HepG2 (cell line): Measurements from ENCODE around the gene DISP2. TPM values are rescaled to one million over a fixed set of nuclear protein-coding genes. Genes with fewer than 3 reads are reported as not detected.
A peak's percentile ranks its signal among the peaks of the same experiment; 100 is the strongest.

Experiments used
- AKNA ChIP-seq: sonication (generic); formaldehyde crosslinking; IDR thresholded peaks from 2 replicates; pipeline ENCODE4 v1.4.0; 2020; ENCODE audit warnings: missing genetic modification reagents, borderline replicate concordance
- ATF7 ChIP-seq, 2 experiments: fragments of 450-650 bp in 1 of 2; sonication (generic) in 1 of 2; formaldehyde crosslinking in 1 of 2; IDR thresholded peaks; 2 replicates each; pipeline versions ENCODE4 v1.4.0 to v1.6.1; 2016 to 2020; ENCODE audit warnings: antibody characterized with exemption in 1 of 2, mild to moderate bottlenecking in 1 of 2, missing genetic modification reagents in 1 of 2
- GATAD1 ChIP-seq: IDR thresholded peaks from 2 replicates; pipeline ENCODE4 v1.6.1; 2016; ENCODE audit warnings: missing genetic modification reagents, missing compliant biosample characterization
- MLLT10 ChIP-seq: sonication (generic); formaldehyde crosslinking; IDR thresholded peaks from 2 replicates; pipeline ENCODE4 v1.4.0; 2020; ENCODE audit warnings: missing genetic modification reagents
- MXD4 ChIP-seq: IDR thresholded peaks from 2 replicates; pipeline ENCODE4 v1.6.1; 2016; ENCODE audit warnings: mild to moderate bottlenecking, missing biosample characterization, missing genetic modification reagents
- NCOA2 ChIP-seq: sonication (generic); formaldehyde crosslinking; IDR thresholded peaks from 2 replicates; pipeline ENCODE4 v1.8.0; 2022; ENCODE audit warnings: inconsistent platforms
- NFE2 ChIP-seq: sonication (generic); formaldehyde crosslinking; IDR thresholded peaks from 2 replicates; pipeline ENCODE4 v1.4.0; 2020; ENCODE audit warnings: missing genetic modification reagents
- RFX1 ChIP-seq: fragments of 450-650 bp; IDR thresholded peaks from 2 replicates; pipeline ENCODE4 v1.6.1; 2017
- SIN3A ChIP-seq: IDR thresholded peaks from 2 replicates; pipeline ENCODE4 v1.6.1; 2011; ENCODE audit warnings: low read depth, mild to moderate bottlenecking, control low read depth, low read length, borderline replicate concordance
- SRSF9 ChIP-seq: fragments of 200-400 bp; formaldehyde crosslinking; IDR thresholded peaks from 2 replicates; pipeline ENCODE4 v1.6.1; 2018; ENCODE audit warnings: borderline replicate concordance, mild to moderate bottlenecking, low read depth, low read length; ENCODE audit not compliant: insufficient read depth, poor library complexity, severe bottlenecking
- YEATS4 ChIP-seq: sonication (generic); formaldehyde crosslinking; IDR thresholded peaks from 2 replicates; pipeline ENCODE4 v1.4.0; 2020; ENCODE audit warnings: missing genetic modification reagents, borderline replicate concordance
- ZBTB20 ChIP-seq: sonication (generic); formaldehyde crosslinking; IDR thresholded peaks from 2 replicates; pipeline ENCODE4 v1.8.1; 2023; ENCODE audit warnings: missing genetic modification reagents, low read depth, mild to moderate bottlenecking, borderline replicate concordance
- ZFX ChIP-seq: sonication (generic); formaldehyde crosslinking; IDR thresholded peaks from 2 replicates; pipeline ENCODE4 v1.4.0; 2020; ENCODE audit warnings: mild to moderate bottlenecking, low read depth, missing genetic modification reagents, moderate library complexity
- ZNF503 ChIP-seq: sonication (generic); formaldehyde crosslinking; IDR thresholded peaks from 2 replicates; pipeline ENCODE4 v1.4.0; 2020; ENCODE audit warnings: missing genetic modification reagents
- ZNF556 ChIP-seq: sonication (generic); formaldehyde crosslinking; IDR thresholded peaks from 2 replicates; pipeline ENCODE4 v1.4.0; 2020; ENCODE audit warnings: mild to moderate bottlenecking, missing genetic modification reagents, borderline replicate concordance
- ZNF607 ChIP-seq: sonication (generic); formaldehyde crosslinking; IDR thresholded peaks from 2 replicates; pipeline ENCODE4 v1.5.1; 2020; ENCODE audit warnings: missing genetic modification reagents, mild to moderate bottlenecking, borderline replicate concordance
- ZNF674 ChIP-seq: sonication (generic); formaldehyde crosslinking; IDR thresholded peaks from 2 replicates; pipeline ENCODE4 v1.5.0; 2020; ENCODE audit warnings: low read depth, mild to moderate bottlenecking, missing genetic modification reagents
- polyA plus RNA-seq, 8 experiments: library from polyadenylated mRNA; depleted of rRNA in 3 of 8; stranded (reverse) in 7 of 8; unstranded in 1 of 8; fragments of >200 nt; fragmentation: Illumina TruSeq in 4 of 8; extraction: Trizol in 4 of 8; gene quantifications; 2 replicates each; pipeline versions ENCODE4 v1.2.1 to v1.2.3, GENCODE V29; 2011 to 2016; ENCODE audit warnings: low read depth in 4 of 8, missing spikeins in 1 of 8, mixed read lengths in 1 of 8; ENCODE audit not compliant: insufficient read depth in 1 of 8
- total RNA-seq, 5 experiments: library from RNA; depleted of rRNA; stranded (reverse); fragments of >200 nt; fragmentation: Illumina TruSeq; extraction: Trizol; gene quantifications; 2 replicates each; pipeline ENCODE4 v1.2.3, GENCODE V29; 2016; ENCODE audit warnings: low read depth in 1 of 5
- TF ChIP-seq, protein P1 (sequence below): IDR thresholded peaks from 2 replicates; pipeline ENCODE4 v1.6.1; 2016; ENCODE audit warnings: mild to moderate bottlenecking, missing biosample characterization, missing genetic modification reagents
- TF ChIP-seq, protein P2 (sequence below): sonication (generic); formaldehyde crosslinking; IDR thresholded peaks from 2 replicates; pipeline ENCODE4 v1.9.0; 2021; ENCODE audit warnings: missing genetic modification reagents, mild to moderate bottlenecking, borderline replicate concordance

DISP2 gene
- total and polyA plus RNA-seq, 2 of the 13 experiments (the other 11 are each of a cell fraction or from before 2014, with no cell fraction given) = 0.09 to 0.32 TPM

DNA sequence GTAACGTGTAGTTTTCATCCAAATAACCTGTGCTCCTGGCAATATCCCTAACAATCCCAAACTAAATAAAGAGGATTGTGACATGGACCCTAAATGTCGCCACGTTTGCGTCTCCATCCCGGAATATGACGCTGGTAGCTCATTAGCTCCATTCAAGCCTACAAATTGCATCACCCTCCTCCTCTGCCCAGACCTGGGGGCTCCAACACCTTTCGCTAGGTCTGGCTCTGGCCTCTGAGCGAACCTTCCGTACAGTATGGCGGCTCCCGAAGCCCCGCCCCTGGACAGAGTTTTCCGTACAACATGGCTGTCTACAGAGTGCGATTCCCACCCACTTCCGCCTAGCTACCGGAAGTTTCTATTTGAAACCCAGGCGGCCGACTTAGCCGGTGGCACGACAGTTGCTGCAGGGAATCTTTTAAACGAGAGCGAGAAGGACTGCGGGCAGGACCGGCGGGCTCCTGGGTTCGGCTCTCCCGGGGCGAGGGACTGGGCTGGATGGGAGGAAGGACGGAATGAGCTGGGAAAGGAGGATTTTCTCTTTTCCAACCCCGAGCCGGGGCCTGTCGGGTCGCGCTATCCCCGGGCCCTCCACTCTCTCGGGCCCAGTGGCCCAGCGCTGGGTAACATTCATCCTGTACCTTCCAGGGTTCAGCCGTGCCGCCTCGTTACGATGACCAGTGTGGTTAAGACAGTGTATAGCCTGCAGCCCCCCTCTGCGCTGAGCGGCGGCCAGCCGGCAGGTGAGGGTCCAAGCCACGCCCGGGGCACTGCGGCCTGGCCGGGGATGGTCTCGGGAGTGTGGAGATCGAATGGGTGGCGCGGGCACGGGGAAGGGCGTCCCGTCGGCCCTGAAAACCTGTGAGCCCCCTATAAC lies 24.8 kb downstream of the DISP2 start, which contains the start of gene KNSTRN (continued):
- 0 out of 2 replicates have a peak, but pooled peaks have one; percentile 10 for TF ChIP-seq NCOA2 (CRISPR knock-in tag)
- peak; percentile 60; the same call in 1 of the 2 replicates for TF ChIP-seq ZNF607
- peak; percentile 38 for TF ChIP-seq ZBTB20 (CRISPR knock-in tag)
- TF ChIP-seq NFE2 (CRISPR knock-in tag) = no peak
- peak; percentile 90; the same call in 1 of the 2 replicates for TF ChIP-seq ZFX
- no peak for TF ChIP-seq SRSF9
- TF ChIP-seq MLLT10 (CRISPR knock-in tag) = no peak
- peak; percentile 60; the same call in 1 of the 2 replicates for TF ChIP-seq MXD4
- TF ChIP-seq, protein P1, sequence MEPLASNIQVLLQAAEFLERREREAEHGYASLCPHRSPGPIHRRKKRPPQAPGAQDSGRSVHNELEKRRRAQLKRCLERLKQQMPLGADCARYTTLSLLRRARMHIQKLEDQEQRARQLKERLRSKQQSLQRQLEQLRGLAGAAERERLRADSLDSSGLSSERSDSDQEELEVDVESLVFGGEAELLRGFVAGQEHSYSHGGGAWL = no peak; the same call in 1 of the 2 replicates
- TF ChIP-seq AKNA (CRISPR knock-in tag) = no peak
- peak; percentile 46 for TF ChIP-seq ZNF556 (CRISPR knock-in tag)
- no peak for TF ChIP-seq ATF7 (IDR thresholded peaks at IDR 0.05)
- no peak for TF ChIP-seq ATF7 (CRISPR knock-in tag; IDR thresholded peaks at IDR 0.05)
- peak; percentile 77 for TF ChIP-seq GATAD1
- TF ChIP-seq YEATS4 = no peak; the same call in 1 of the 2 replicates
- TF ChIP-seq, protein P2, sequence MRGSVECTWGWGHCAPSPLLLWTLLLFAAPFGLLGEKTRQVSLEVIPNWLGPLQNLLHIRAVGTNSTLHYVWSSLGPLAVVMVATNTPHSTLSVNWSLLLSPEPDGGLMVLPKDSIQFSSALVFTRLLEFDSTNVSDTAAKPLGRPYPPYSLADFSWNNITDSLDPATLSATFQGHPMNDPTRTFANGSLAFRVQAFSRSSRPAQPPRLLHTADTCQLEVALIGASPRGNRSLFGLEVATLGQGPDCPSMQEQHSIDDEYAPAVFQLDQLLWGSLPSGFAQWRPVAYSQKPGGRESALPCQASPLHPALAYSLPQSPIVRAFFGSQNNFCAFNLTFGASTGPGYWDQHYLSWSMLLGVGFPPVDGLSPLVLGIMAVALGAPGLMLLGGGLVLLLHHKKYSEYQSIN = no peak
- peak; percentile 88; the same call in 1 of the 2 replicates for TF ChIP-seq SIN3A
- no peak for TF ChIP-seq RFX1
- no peak; the same call in 1 of the 2 replicates for TF ChIP-seq ZNF503 (CRISPR knock-in tag)
- no peak for TF ChIP-seq ZNF674 (CRISPR knock-in tag)
